Ovary (tissue), 10 donors: ENCODE measurements around the gene ERGIC2. TPM values are rescaled to one million over a fixed set of nuclear protein-coding genes. Genes with fewer than 3 reads are reported as not detected.

Experiments
- DNase-seq, 5 donors: peaks; one replicate each; pipeline ENCODE4 v3.0.0-alpha.2; 2019 to 2020
- H3K27ac ChIP-seq, 2 donors: fragments of 200-600 bp; one replicate each; pipeline versions ENCODE4 v1.5.1 to v1.8.0; 2019 to 2022
- H3K27me3 ChIP-seq: fragments of 200-600 bp; one replicate; pipeline ENCODE4 v1.8.0; 2022
- H3K36me3 ChIP-seq: fragments of 200-600 bp; sonication (generic); one replicate; pipeline ENCODE4 v1.5.1; 2019
- H3K4me1 ChIP-seq: one replicate; pipeline ENCODE4 v1.8.1; 2013; ENCODE audit warnings: mild to moderate bottlenecking, moderate library complexity; ENCODE audit not compliant: insufficient read depth
- H3K4me3 ChIP-seq: fragments of 200-600 bp; sonication (generic); one replicate; pipeline ENCODE4 v1.5.1; 2017
- H3K9me3 ChIP-seq, 2 donors: fragments of 200-600 bp in 1 of 2; sonication (generic) in 1 of 2; one replicate each; pipeline versions ENCODE4 v1.5.1 to v1.8.1; 2013 to 2019; ENCODE audit warnings: mild to moderate bottlenecking in 1 of 2, moderate library complexity in 1 of 2
- CTCF ChIP-seq, 3 donors: fragments of 450-650 bp in 2 of 3; fragments of 200-600 bp in 1 of 3; IDR thresholded peaks; one replicate each; pipeline versions ENCODE4 v1.5.1 to v1.8.0; 2016 to 2022; ENCODE audit warnings: antibody characterized with exemption in 3 of 3, mild to moderate bottlenecking in 1 of 3
- EP300 ChIP-seq: sonication (generic); formaldehyde crosslinking; IDR thresholded peaks from one replicate; pipeline ENCODE4 v1.6.1; 2017; ENCODE audit warnings: antibody characterized with exemption
- POLR2A ChIP-seq: fragments of 450-650 bp; IDR thresholded peaks from one replicate; pipeline ENCODE4 v1.6.1; 2017; ENCODE audit warnings: antibody characterized with exemption, mild to moderate bottlenecking, moderate library complexity
- WGBS, 3 donors: extraction: QIAGEN DNeasy Blood & Tissue Kit in 1 of 3; methylation state at CpG; one replicate each; pipeline versions ENCODE4 v1.1.5 to v1.1.7; 2013 to 2017; 5-methylcytosine and 5-hydroxymethylcytosine counted together
- intact Hi-C, 4 donors: fragments of 100-400 bp; cut with DNase I; formaldehyde crosslinking; loops; one replicate each; pipeline versions ENCODE4 v1.11.0 to v1.15.1; 2022 to 2023
- long read RNA-seq, 3 donors: library from polyadenylated mRNA in 2 of 3; unstranded in 2 of 3; transcript quantifications; one replicate each; pipeline ENCODE4 v2.0.0 and lab custom pipeline, GENCODE V29; 2021 to 2026
- polyA plus RNA-seq, 2 donors: library from polyadenylated mRNA; stranded (reverse); fragments of 200-250 nt in 1 of 2; fragments of 350-450 nt in 1 of 2; fragmentation: Illumina TruSeq in 1 of 2; extraction: RNeasy Lipid Tissue Mini Kit (QIAGEN cat#74804) in 1 of 2; gene quantifications; one replicate each; pipeline ENCODE4 v1.2.3, GENCODE V29; 2013 to 2014
- total RNA-seq, 7 donors: library from RNA; depleted of rRNA in 2 of 7; stranded (reverse); fragments of >200 nt in 2 of 7; fragmentation: NEBNext Ultra II Directional in 3 of 7; extraction: Animal tissue kit (Norgen Biotek cat#: 25700) in 3 of 7; gene quantifications; one replicate each; pipeline versions ENCODE4 v1.1.0 to v1.2.4, GENCODE V29; 2016 to 2023
- donor health status: DM: no; HTN: no; CAD: no; lungs with moderate emphysema.
- donor health status: DM: no; HTN: no; CAD: no.
- donor health status: Bipolar disorder and iron deficiency.
- donor health status: DM: yes; HTN: yes; CAD: no.
- donor health status: DM: no; HTN: no; CAD: no.
- donor health status: DM: yes; HTN: yes; CAD: no.

The ERGIC2 gene, protein sequence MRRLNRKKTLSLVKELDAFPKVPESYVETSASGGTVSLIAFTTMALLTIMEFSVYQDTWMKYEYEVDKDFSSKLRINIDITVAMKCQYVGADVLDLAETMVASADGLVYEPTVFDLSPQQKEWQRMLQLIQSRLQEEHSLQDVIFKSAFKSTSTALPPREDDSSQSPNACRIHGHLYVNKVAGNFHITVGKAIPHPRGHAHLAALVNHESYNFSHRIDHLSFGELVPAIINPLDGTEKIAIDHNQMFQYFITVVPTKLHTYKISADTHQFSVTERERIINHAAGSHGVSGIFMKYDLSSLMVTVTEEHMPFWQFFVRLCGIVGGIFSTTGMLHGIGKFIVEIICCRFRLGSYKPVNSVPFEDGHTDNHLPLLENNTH
- total RNA-seq (10 to 100 TPM; 21.3 to 75.1 (median 54.1) TPM), polyA plus RNA-seq (10 to 100 TPM; 24.6 to 53.6 TPM)
- long read RNA-seq, donor 1, full-length matches to known transcripts = 180 of 210 reads
- long read RNA-seq, donor 1, partial matches to known transcripts = 12 of 210 reads
- long read RNA-seq, donor 1, other reads (novel, unspliced or antisense) = 18 of 210 reads
- long read RNA-seq, donor 2, full-length matches to known transcripts = 19 of 19 reads
- long read RNA-seq, donor 2, partial matches to known transcripts = 0 of 19 reads
- long read RNA-seq, donor 2, other reads (novel, unspliced or antisense) = 0 of 19 reads
- long read RNA-seq, donor 3, full-length matches to known transcripts = 68 of 83 reads
- long read RNA-seq, donor 3, partial matches to known transcripts = 5 of 83 reads
- long read RNA-seq, donor 3, other reads (novel, unspliced or antisense) = 10 of 83 reads

- Histone ChIP-seq H3K4me1 (no peaks in the 10 kb centered on the region), H3K9me3 (no peaks in the 10 kb centered on the region), H3K27ac (peak within 1 kb of the TSS; percentile 78 to 80), H3K27me3 (no peaks in the 10 kb centered on the region), H3K4me3 (peak within 1 kb of the TSS; percentile 66), H3K36me3 (no peaks in the 10 kb centered on the region)
- TF ChIP-seq EP300 (no peak), POLR2A (peak; percentile 61), CTCF (IDR thresholded peaks at IDR 0.05) (no peak)
- intact Hi-C loops = no loop called here
- DNase-seq = peak; percentile 89 to 94 (median 90)
- 0% methylated on average over 55 of the region's 55 CpGs for WGBS, 3 donors
Observed at GRCh38 chr12:29380536-29381523, at the start of gene ERGIC2. ERGIC2 (minus strand) TSS chr12:29381172; CDS start chr12:29371633, 9,539 bp downstream.

DNA sequence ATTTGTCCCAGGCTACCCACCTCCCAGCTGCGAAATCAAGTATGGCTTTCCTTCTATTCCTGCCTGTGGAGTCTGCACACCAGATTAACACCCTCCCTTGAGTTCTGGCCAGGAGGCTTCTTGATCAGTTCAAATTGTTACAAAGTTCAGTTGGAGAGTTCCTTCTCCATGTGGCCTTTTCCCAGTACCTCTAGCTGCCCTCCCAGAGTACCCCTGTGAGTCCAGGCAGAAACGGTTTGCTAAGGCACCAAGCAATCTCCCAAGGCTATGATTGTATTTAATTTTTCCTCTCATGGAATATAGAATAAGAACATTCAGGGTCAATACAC is 49.7 kb upstream of the ERGIC2 start:
- TF ChIP-seq CTCF (IDR thresholded peaks at IDR 0.05) (no peak), POLR2A (no peak)
- H3K4me3 ChIP-seq = no peak overlapping the region
- H3K9me3 ChIP-seq = no peaks in the 10 kb centered on the region
- H3K27ac ChIP-seq = no peak overlapping the region
- intact Hi-C loops = no loop called here
- no peak for DNase-seq
- no peaks in the 10 kb centered on the region for H3K27me3 ChIP-seq
- 81 to 89% (median 87%) methylated on average over 2 of the region's 2 CpGs for WGBS, 3 donors
- no peaks in the 10 kb centered on the region for H3K4me1 ChIP-seq
- no peaks in the 10 kb centered on the region for H3K36me3 ChIP-seq

DNA sequence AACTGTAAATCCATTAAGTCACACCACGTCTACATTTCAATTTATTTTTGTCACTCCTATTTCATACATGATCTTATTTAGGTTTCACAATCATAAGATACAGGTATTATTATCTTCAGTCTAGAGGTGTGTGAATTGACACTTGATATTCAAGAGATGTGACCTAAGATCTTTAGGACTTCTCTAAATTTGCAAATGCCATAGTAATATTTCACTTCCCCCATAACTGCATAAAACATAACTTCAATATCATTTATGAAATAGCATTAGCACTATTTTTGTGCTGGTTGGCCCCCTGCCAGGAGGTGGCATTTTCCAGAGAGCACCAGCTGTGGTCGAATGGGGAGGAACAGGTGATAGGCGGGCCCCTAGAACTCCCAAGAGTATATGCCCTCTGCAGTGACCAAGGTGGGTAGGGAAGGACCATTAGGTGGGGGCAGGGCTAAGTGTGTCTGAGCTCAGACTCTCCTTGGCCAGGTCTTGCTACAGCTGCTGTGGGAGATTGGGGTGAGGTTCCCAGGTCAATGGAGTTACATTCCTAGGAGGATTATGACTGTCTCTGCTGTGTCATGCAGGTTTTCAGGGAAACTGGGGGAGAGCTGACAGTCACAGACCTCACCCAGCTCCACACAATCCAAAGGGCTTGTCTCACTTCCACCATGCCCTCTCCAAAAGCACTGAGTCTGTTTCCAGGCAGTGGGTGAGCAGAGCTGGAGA is 49.2 kb upstream of the ERGIC2 start:
- H3K27ac ChIP-seq = no peak overlapping the region
- 71 to 86% (median 74%) methylated on average over 3 of the region's 3 CpGs for WGBS, 3 donors
- H3K4me3 ChIP-seq = no peak overlapping the region
- intact Hi-C loops = no loop called here
- TF ChIP-seq EP300 = no peak
- TF ChIP-seq POLR2A = no peak
- peak in 1 of 5 donors; percentile 15 for DNase-seq
- H3K9me3 ChIP-seq = no peaks in the 10 kb centered on the region
- H3K36me3 ChIP-seq = no peaks in the 10 kb centered on the region
- H3K4me1 ChIP-seq = no peaks in the 10 kb centered on the region
- no peaks in the 10 kb centered on the region for H3K27me3 ChIP-seq

- no peaks in the 10 kb centered on the region for H3K36me3 ChIP-seq
- no peak overlapping the region for H3K27ac ChIP-seq
- TF ChIP-seq CTCF (IDR thresholded peaks at IDR 0.05) (no peak), EP300 (no peak), POLR2A (no peak)
- H3K27me3 ChIP-seq = no peaks in the 10 kb centered on the region
- no peak for DNase-seq
- H3K9me3 ChIP-seq = no peaks in the 10 kb centered on the region
- no peak overlapping the region for H3K4me3 ChIP-seq
- H3K4me1 ChIP-seq = no peaks in the 10 kb centered on the region
- intact Hi-C loops = no loop called here
Observed at GRCh38 chr12:29428633-29429032, 47.7 kb upstream of the ERGIC2 start.
